Smooth muscle cell (in vitro differentiated cells): Measurements from ENCODE around the gene MYLK. TPM values are rescaled to one million over a fixed set of nuclear protein-coding genes. Genes with fewer than 3 reads are reported as not detected.

Experiments
- DNase-seq: peaks from one replicate; lab custom pipeline; 2025; ENCODE audit not compliant: unreplicated experiment; lab: John Stamatoyannopoulos, UW
- H2AFZ ChIP-seq: fragments of 200-600 bp; sonication (generic); 2 replicates; pipeline ENCODE4 v1.6.0; 2016; ENCODE audit warnings: antibody characterized with exemption, low read depth, mild to moderate bottlenecking
- H3F3A ChIP-seq: fragments of 200-600 bp; sonication (generic); 2 replicates; pipeline ENCODE4 v1.6.0; 2017; ENCODE audit warnings: antibody characterized with exemption, low read depth
- H3K27ac ChIP-seq: fragments of 200-600 bp; sonication (generic); 2 replicates; pipeline ENCODE4 v1.5.1; 2016; ENCODE audit warnings: low read depth, mild to moderate bottlenecking
- H3K27me3 ChIP-seq: fragments of 200-600 bp; sonication (generic); 2 replicates; pipeline ENCODE4 v1.6.1; 2016; ENCODE audit warnings: low read depth, mild to moderate bottlenecking
- H3K36me3 ChIP-seq: fragments of 200-600 bp; sonication (generic); 2 replicates; pipeline ENCODE4 v1.5.1; 2016; ENCODE audit warnings: low read depth
- H3K4me1 ChIP-seq: fragments of 200-600 bp; sonication (generic); 2 replicates; pipeline ENCODE4 v1.5.1; 2016; ENCODE audit warnings: low read depth
- H3K4me2 ChIP-seq: fragments of 200-600 bp; sonication (generic); 2 replicates; pipeline ENCODE4 v1.6.0; 2016; ENCODE audit warnings: mild to moderate bottlenecking
- H3K4me3 ChIP-seq: fragments of 200-600 bp; sonication (generic); 2 replicates; pipeline ENCODE4 v1.5.1; 2016; ENCODE audit warnings: mild to moderate bottlenecking
- H3K79me2 ChIP-seq: fragments of 200-600 bp; sonication (generic); 2 replicates; pipeline ENCODE4 v1.6.0; 2016; ENCODE audit warnings: low read depth, mild to moderate bottlenecking
- H3K9ac ChIP-seq: fragments of 200-600 bp; sonication (generic); 2 replicates; pipeline ENCODE4 v1.6.0; 2016; ENCODE audit warnings: low read depth
- H3K9me3 ChIP-seq: fragments of 200-600 bp; sonication (generic); replicated peaks from 2 replicates; pipeline ENCODE4 v1.5.1; 2016; ENCODE audit warnings: low read depth
- H4K20me1 ChIP-seq: fragments of 200-600 bp; sonication (generic); 2 replicates; pipeline ENCODE4 v1.6.0; 2016; ENCODE audit warnings: low read depth
- CTCF ChIP-seq: fragments of 200-600 bp; sonication (generic); IDR thresholded peaks from 2 replicates; pipeline ENCODE4 v1.5.1; 2017; ENCODE audit warnings: borderline replicate concordance, mild to moderate bottlenecking, antibody characterized with exemption; ENCODE audit not compliant: insufficient read depth, poor library complexity, severe bottlenecking
- WGBS: methylation state at CpG from one replicate; pipeline ENCODE4 v1.1.7; 2016; ENCODE audit warnings: low lambda C conversion rate; 5-methylcytosine and 5-hydroxymethylcytosine counted together
- polyA plus RNA-seq: library from polyadenylated mRNA; unstranded; fragments of >200 nt; fragmentation: Nextera tagmentation; extraction: Ambion mirVana; gene quantifications from 2 replicates; pipeline ENCODE4 v1.2.1, GENCODE V29; 2016
- total RNA-seq: library from RNA; depleted of rRNA; stranded (reverse); fragments of >200 nt; gene quantifications from 2 replicates; pipeline ENCODE4 v1.2.3, GENCODE V29; 2014

Gene MYLK
- total and polyA plus RNA-seq, 2 experiments from 2014 or later = 13.6 to 25.5 TPM

DNA sequence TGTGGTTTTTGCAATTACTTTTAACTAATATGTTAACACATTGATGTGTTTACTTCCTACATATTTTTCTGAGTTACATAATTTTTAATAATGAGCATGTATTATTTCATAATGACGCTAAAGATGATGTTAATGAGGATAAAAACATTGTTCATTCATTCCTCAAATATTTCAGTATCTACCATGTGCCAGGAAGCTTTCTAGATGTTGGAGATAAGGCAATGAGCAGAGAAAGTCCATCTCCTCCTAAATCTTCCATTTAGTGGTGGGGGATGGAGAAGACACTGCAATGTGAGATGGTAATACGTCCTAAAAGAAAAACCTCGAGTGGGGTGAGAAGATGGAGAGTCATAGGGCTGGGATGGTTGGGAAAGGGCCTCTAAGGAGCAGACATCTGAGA is 132.7 kb downstream of the MYLK start:
- TF ChIP-seq CTCF = no peak
- Histone ChIP-seq H3K9me3 (no peaks in the 10 kb centered on the region), H2AFZ (no peak overlapping the region), H3K9ac (no peak overlapping the region), H3K4me2 (peak overlapping the region; percentile 77), H3K4me3 (no peak overlapping the region), H3F3A (no peaks in the 10 kb centered on the region), H3K36me3 (no peaks in the 10 kb centered on the region), H4K20me1 (no peaks in the 10 kb centered on the region), H3K27ac (peak overlapping the region; percentile 80), H3K27me3 (no peaks in the 10 kb centered on the region), H3K79me2 (no peaks in the 10 kb centered on the region), H3K4me1 (peaks cover 13% of the 10 kb centered on the region)
- no peak for DNase-seq
- WGBS = 90% methylated on average over 3 of the region's 3 CpGs

GRCh38 chr3:123750659-123751420 is 133.3 kb downstream of the MYLK start:
- Histone ChIP-seq H3K9me3 (no peaks in the 10 kb centered on the region), H3K27me3 (no peaks in the 10 kb centered on the region), H3K4me3 (no peak overlapping the region), H2AFZ (no peak overlapping the region), H3F3A (no peaks in the 10 kb centered on the region), H3K27ac (peak overlapping the region; percentile 80), H3K4me1 (peaks cover 13% of the 10 kb centered on the region), H3K36me3 (no peaks in the 10 kb centered on the region), H3K4me2 (peak overlapping the region; percentile 77), H4K20me1 (no peaks in the 10 kb centered on the region), H3K9ac (peak overlapping the region; percentile 27), H3K79me2 (no peaks in the 10 kb centered on the region)
- TF ChIP-seq CTCF = no peak
- whole genome bisulfite sequencing = 47% methylated on average over 3 of the region's 3 CpGs
- DNase-seq = no peak

GRCh38 chr3:123750209-123750608 is 133.9 kb downstream of the MYLK start:
- peaks cover 13% of the 10 kb centered on the region for H3K4me1 ChIP-seq
- H3K36me3 ChIP-seq = no peaks in the 10 kb centered on the region

More at GRCh38 chr3:123750209-123750608, 133.9 kb downstream of the MYLK start:
- no peaks in the 10 kb centered on the region for H3K9me3 ChIP-seq
- 52% methylated on average over 1 of the region's 1 CpG for WGBS
- no peaks in the 10 kb centered on the region for H4K20me1 ChIP-seq
- H3K79me2 ChIP-seq = no peaks in the 10 kb centered on the region
- peak overlapping the region; percentile 27 for H3K9ac ChIP-seq
- no peak for DNase-seq
- H3K4me3 ChIP-seq = no peak overlapping the region
- no peak for TF ChIP-seq CTCF
- no peak overlapping the region for H2AFZ ChIP-seq
- H3K4me2 ChIP-seq = peak overlapping the region; percentile 77
- peak overlapping the region; percentile 80 for H3K27ac ChIP-seq
- H3F3A ChIP-seq = no peaks in the 10 kb centered on the region
- H3K27me3 ChIP-seq = no peaks in the 10 kb centered on the region
